ENCODE results near the gene KRT75. TPM values are rescaled to one million over a fixed set of nuclear protein-coding genes. Genes with fewer than 3 reads are reported as not detected.

The KRT75 gene
- polyA plus RNA-seq, 1 donor from 2014 or later, result not detected

- no peaks in the 10 kb centered on the region for H3K79me2 ChIP-seq (replicated peaks; ENCODE audit: insufficient read depth, low read length)
- H4K20me1 ChIP-seq (ENCODE audit: insufficient read depth), result no peaks in the 10 kb centered on the region
- no peak overlapping the region for H3K9ac ChIP-seq (ENCODE audit: low read length)
- H3K4me3 ChIP-seq (ENCODE audit: low read length), result no peak overlapping the region
- no peaks in the 10 kb centered on the region for H3K27me3 ChIP-seq (ENCODE audit: insufficient read depth, low read depth, low read length)
- no peak overlapping the region for H2AFZ ChIP-seq (ENCODE audit: low read depth, low read length)
- no peaks in the 10 kb centered on the region for H3F3A ChIP-seq (ENCODE audit: insufficient read depth, low read length, poor library complexity, severe bottlenecking)
- no peak overlapping the region for H3K27ac ChIP-seq (ENCODE audit: low read length)
- no peaks in the 10 kb centered on the region for H3K9me2 ChIP-seq (ENCODE audit: insufficient read depth, low read length)
- H3K4me2 ChIP-seq (ENCODE audit: low read length), result no peak overlapping the region
- no peaks in the 10 kb centered on the region for H3K36me3 ChIP-seq (ENCODE audit: insufficient read depth, low read length)
- no peak for TF ChIP-seq EZH2 (IDR thresholded peaks at IDR 0.05; ENCODE audit: borderline replicate concordance, insufficient read depth, low read length, poor library complexity, severe bottlenecking)
- TF ChIP-seq MXI1 (conservative IDR thresholded peaks at IDR 0.05; ENCODE audit: poor library complexity, severe bottlenecking), result no peak
- TF ChIP-seq EP300 (conservative IDR thresholded peaks at IDR 0.05; ENCODE audit: poor library complexity, severe bottlenecking), result no peak
- TF ChIP-seq, protein P1, sequence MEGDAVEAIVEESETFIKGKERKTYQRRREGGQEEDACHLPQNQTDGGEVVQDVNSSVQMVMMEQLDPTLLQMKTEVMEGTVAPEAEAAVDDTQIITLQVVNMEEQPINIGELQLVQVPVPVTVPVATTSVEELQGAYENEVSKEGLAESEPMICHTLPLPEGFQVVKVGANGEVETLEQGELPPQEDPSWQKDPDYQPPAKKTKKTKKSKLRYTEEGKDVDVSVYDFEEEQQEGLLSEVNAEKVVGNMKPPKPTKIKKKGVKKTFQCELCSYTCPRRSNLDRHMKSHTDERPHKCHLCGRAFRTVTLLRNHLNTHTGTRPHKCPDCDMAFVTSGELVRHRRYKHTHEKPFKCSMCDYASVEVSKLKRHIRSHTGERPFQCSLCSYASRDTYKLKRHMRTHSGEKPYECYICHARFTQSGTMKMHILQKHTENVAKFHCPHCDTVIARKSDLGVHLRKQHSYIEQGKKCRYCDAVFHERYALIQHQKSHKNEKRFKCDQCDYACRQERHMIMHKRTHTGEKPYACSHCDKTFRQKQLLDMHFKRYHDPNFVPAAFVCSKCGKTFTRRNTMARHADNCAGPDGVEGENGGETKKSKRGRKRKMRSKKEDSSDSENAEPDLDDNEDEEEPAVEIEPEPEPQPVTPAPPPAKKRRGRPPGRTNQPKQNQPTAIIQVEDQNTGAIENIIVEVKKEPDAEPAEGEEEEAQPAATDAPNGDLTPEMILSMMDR (IDR thresholded peaks at IDR 0.05; ENCODE audit: poor library complexity, severe bottlenecking), result no peak
- H3K9me3 ChIP-seq (ENCODE audit: low read length), result no peaks in the 10 kb centered on the region
Measured at GRCh38 chr12:52401926-52402325, 32.2 kb downstream of the KRT75 start.

GRCh38 chr12:52401526-52401925, 32.6 kb downstream of the KRT75 start:
- Histone ChIP-seq H3K4me2 (ENCODE audit: low read length) (no peak overlapping the region), H3K9me3 (ENCODE audit: low read length) (no peaks in the 10 kb centered on the region), H3K27ac (ENCODE audit: low read length) (no peak overlapping the region), H3F3A (ENCODE audit: insufficient read depth, low read length, poor library complexity, severe bottlenecking) (no peaks in the 10 kb centered on the region), H3K79me2 (replicated peaks; ENCODE audit: insufficient read depth, low read length) (no peaks in the 10 kb centered on the region), H2AFZ (ENCODE audit: low read depth, low read length) (no peak overlapping the region), H3K36me3 (ENCODE audit: insufficient read depth, low read length) (no peaks in the 10 kb centered on the region), H3K27me3 (ENCODE audit: insufficient read depth, low read depth, low read length) (no peaks in the 10 kb centered on the region), H3K9ac (ENCODE audit: low read length) (no peak overlapping the region), H4K20me1 (ENCODE audit: insufficient read depth) (no peaks in the 10 kb centered on the region), H3K9me2 (ENCODE audit: insufficient read depth, low read length) (no peaks in the 10 kb centered on the region), H3K4me3 (ENCODE audit: low read length) (no peak overlapping the region)
- TF ChIP-seq, protein P2, sequence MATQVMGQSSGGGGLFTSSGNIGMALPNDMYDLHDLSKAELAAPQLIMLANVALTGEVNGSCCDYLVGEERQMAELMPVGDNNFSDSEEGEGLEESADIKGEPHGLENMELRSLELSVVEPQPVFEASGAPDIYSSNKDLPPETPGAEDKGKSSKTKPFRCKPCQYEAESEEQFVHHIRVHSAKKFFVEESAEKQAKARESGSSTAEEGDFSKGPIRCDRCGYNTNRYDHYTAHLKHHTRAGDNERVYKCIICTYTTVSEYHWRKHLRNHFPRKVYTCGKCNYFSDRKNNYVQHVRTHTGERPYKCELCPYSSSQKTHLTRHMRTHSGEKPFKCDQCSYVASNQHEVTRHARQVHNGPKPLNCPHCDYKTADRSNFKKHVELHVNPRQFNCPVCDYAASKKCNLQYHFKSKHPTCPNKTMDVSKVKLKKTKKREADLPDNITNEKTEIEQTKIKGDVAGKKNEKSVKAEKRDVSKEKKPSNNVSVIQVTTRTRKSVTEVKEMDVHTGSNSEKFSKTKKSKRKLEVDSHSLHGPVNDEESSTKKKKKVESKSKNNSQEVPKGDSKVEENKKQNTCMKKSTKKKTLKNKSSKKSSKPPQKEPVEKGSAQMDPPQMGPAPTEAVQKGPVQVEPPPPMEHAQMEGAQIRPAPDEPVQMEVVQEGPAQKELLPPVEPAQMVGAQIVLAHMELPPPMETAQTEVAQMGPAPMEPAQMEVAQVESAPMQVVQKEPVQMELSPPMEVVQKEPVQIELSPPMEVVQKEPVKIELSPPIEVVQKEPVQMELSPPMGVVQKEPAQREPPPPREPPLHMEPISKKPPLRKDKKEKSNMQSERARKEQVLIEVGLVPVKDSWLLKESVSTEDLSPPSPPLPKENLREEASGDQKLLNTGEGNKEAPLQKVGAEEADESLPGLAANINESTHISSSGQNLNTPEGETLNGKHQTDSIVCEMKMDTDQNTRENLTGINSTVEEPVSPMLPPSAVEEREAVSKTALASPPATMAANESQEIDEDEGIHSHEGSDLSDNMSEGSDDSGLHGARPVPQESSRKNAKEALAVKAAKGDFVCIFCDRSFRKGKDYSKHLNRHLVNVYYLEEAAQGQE (IDR thresholded peaks at IDR 0.05; ENCODE audit: borderline replicate concordance), result no peak
- TF ChIP-seq EP300 (conservative IDR thresholded peaks at IDR 0.05; ENCODE audit: poor library complexity, severe bottlenecking), result no peak
- no peak for TF ChIP-seq RAD21 (conservative IDR thresholded peaks at IDR 0.05)
- TF ChIP-seq, protein P1 (IDR thresholded peaks at IDR 0.05; ENCODE audit: poor library complexity, severe bottlenecking), result no peak
- TF ChIP-seq MXI1 (conservative IDR thresholded peaks at IDR 0.05; ENCODE audit: poor library complexity, severe bottlenecking), result no peak
- TF ChIP-seq EZH2 (IDR thresholded peaks at IDR 0.05; ENCODE audit: borderline replicate concordance, insufficient read depth, low read length, poor library complexity, severe bottlenecking), result no peak
- no peak for TF ChIP-seq SMC3 (conservative IDR thresholded peaks at IDR 0.05; ENCODE audit: poor library complexity)
- no peak for TF ChIP-seq POLR2AphosphoS5 (IDR thresholded peaks at IDR 0.05)
- no peak for TF ChIP-seq TAF1 (IDR thresholded peaks at IDR 0.05; ENCODE audit: low read depth)

All from neural cell (in vitro differentiated cells).